AG10803 (cell line): ENCODE measurements around the gene MAP4K4.

ENCODE experiments used
- DNase-seq: peaks from one replicate; pipeline ENCODE4 v3.0.0; 2010; ENCODE audit warnings: low read depth
- H3K4me3 ChIP-seq: 2 replicates; pipeline ENCODE4 v1.5.1; 2011; ENCODE audit warnings: mild to moderate bottlenecking, low read length, control low read depth
- TF ChIP-seq, protein P1 (sequence below): conservative IDR thresholded peaks from 2 replicates; pipeline ENCODE4 v1.5.1; 2011; ENCODE audit warnings: mild to moderate bottlenecking, low read length, control low read depth, inconsistent platforms

Gene MAP4K4

DNA sequence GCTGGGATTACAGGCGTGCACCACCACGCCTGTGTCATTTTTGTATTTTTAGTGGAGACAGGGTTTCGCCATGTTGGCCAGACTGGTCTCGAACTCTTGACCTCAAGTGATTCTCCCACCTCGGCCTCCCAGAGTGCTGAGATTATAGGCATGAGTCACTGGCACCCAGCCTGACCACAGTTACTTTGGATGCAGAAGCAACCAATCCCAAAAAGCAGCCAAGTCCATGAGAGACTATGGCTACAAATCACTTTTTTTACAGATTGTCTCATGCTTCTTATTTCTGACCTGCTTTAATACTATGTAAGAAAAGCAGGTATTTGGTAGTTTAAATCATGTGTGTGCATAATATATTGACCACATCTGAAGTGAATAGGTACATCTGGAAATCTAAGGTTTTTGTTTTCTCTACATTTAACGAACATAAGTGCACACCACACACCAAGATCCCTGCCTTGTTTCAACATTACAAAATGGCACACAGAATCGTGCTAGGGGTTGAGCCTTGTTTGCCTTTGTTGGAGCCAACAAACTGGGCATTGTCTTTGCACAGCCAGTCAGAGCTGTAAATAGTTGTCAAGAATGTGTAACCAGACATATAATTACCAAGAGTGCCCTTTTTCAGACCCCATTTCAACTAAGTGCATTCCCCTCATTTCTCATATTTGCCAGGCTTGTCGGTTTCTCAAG, 18.3 kb upstream of the MAP4K4 start:
- TF ChIP-seq, protein P1, sequence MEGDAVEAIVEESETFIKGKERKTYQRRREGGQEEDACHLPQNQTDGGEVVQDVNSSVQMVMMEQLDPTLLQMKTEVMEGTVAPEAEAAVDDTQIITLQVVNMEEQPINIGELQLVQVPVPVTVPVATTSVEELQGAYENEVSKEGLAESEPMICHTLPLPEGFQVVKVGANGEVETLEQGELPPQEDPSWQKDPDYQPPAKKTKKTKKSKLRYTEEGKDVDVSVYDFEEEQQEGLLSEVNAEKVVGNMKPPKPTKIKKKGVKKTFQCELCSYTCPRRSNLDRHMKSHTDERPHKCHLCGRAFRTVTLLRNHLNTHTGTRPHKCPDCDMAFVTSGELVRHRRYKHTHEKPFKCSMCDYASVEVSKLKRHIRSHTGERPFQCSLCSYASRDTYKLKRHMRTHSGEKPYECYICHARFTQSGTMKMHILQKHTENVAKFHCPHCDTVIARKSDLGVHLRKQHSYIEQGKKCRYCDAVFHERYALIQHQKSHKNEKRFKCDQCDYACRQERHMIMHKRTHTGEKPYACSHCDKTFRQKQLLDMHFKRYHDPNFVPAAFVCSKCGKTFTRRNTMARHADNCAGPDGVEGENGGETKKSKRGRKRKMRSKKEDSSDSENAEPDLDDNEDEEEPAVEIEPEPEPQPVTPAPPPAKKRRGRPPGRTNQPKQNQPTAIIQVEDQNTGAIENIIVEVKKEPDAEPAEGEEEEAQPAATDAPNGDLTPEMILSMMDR: no peak
- DNase-seq: peak; percentile 81

DNA sequence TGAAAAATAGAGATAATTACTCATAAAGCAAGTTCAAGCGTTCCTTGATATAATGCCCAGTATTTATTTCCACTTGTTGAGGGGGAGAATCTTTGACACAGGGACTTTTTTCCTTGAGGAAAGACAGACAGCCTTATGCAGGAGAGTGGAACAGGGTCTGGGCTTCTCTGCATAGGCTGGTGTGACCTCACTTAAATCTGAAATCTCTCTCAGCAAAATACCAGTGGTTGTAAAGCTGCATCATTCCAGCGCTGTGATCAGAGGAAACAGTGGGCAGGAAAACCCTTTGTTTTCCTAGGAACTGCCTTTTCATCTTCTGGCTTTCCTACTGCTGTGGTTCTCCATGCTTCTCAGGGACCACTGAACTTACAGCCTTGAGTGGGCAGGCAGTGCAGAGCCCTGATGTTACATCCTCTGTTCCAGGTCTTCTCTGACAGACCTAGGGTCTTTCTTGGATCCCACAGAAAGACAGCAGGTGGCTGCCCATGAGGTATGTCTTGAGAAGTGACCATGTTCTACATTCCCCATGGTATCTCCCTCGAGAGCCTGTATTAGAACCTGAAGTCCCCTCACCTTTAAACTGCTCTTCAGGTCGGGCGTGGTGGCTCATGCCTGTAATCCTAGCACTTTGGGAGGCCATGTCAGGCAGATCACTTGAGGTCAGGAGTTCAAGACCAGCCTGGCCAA, 17.6 kb upstream of the MAP4K4 start:
- no peak for DNase-seq
- TF ChIP-seq, protein P1: no peak
- no peak overlapping the region for H3K4me3 ChIP-seq

More for the DNA sequence above, 18.3 kb upstream of the MAP4K4 start:
- H3K4me3 ChIP-seq: no peak overlapping the region

DNA sequence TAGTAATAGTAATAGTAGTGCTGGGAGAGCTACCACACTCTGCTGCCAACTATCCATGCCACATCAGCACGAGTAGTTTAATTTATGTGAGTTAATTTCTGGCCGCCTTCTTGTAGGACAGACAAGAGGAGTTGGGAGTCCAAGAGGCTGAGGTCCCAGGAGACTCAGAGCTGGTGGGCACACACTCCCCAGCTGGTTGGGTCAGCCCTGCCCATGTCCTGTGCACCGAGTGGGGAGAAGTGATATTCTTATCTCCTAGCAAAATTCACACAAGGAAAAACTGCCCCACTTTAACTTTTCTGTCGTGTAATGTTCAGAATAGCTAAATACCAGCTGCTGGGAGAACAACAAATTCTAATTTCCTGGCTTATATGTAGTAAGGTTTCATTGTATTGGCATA, 15.2 kb upstream of the MAP4K4 start:
- H3K4me3 ChIP-seq: no peak overlapping the region
- TF ChIP-seq, protein P1: no peak

DNA sequence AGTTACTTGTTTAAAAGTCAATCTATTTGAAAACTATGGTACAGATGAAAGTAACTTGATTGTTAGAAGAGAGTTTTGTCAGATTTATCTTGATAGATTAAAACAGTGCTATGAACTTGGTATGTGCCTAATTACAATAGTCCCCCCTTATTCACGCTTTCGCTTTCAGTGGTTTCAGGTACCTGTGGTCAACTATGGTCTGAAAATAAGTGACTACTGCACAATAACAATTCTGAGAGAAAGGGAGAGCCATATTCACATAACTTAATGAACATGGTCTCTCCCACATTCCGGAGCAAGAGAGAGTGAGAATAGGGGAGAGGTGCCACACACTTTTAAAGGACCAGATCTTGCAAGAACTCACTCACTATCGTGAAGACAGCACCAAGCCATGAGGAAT, 13.2 kb upstream of the MAP4K4 start:
- no peak for DNase-seq
- H3K4me3 ChIP-seq: no peak overlapping the region
- TF ChIP-seq, protein P1: no peak

More for the DNA sequence above, 15.2 kb upstream of the MAP4K4 start:
- DNase-seq: no peak

DNA sequence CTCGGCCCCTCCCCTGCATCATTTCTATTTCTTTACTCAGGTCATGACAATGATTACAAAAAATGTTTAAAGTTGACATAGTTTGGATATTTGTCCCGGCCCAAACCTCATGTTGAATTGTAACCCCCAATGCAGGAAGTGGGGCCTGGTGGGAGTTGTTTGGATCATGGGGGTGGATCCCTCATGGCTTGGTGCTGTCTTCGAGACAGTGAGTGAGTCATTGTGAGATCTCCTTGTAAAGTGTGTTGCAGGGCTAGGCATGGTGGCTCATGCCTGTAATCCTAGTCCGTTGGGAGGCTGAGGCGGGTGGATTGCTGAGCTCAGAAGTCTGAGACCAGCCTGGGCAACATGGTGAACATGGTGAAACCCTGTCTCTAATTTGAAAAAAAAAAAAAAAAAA, 9.2 kb upstream of the MAP4K4 start:
- TF ChIP-seq, protein P1: no peak
- H3K4me3 ChIP-seq: no peak overlapping the region
- peak; percentile 21 for DNase-seq

DNA sequence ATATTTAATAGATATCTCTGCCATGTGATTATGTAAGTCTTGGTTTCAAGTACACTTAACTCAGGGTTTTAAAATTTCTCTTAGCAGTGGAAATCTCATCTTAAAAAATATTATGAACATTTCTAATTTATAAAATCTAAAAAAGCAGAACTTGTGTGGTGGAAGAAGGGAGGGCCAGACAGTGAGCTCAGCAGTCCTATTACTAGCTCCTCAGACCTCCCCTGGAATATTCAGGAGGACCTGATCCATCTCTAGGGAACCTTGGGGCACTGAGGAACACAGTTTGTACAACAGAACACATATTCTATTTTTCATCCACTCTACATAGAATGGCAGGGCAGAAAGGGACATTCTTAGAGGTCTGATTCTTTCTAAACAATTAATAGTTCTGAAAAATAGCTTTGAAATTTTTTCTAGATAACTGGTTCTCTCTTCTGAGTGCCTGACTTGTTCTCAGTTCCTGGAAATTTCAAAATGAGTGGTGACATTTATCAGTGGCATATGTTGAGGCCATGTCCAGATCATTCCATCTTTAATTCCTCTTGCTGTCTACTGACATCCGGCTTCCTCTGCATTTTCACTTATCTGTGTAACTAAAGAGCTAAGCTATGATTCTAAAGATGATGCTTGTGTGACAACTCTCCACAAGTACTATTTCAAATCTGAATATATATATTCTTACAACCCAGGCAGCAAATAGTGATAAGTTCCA, 8.2 kb upstream of the MAP4K4 start:
- no peak for DNase-seq
- no peak overlapping the region for H3K4me3 ChIP-seq
- TF ChIP-seq, protein P1: no peak
